Activated CD4-positive, alpha-beta T cell treated with anti-CD3 and anti-CD28 coated beads for 4 hours (primary cell): ENCODE measurements around the gene SPINK14.
A peak's percentile ranks its signal among the peaks of the same experiment; 100 is the strongest.

Experiments
- DNase-seq, 2 donors: peaks; one replicate each; pipeline ENCODE4 v3.0.0-alpha.2; 2020

Gene SPINK14

GRCh38 chr5:148168246-148168645 lies at the start of gene SPINK14:
Gene SPINK14 (plus strand): TSS chr5:148168546. CDS start chr5:148169733, 1,187 bp downstream.
- no peak for DNase-seq

GRCh38 chr5:148120317-148120716 lies 48.0 kb upstream of the SPINK14 start:
- DNase-seq: no peak

- DNase-seq: no peak
These were observed 42.7 kb upstream of the SPINK14 start for GRCh38 chr5:148125641-148126040.

GRCh38 chr5:148135091-148136048 lies 33.0 kb upstream of the SPINK14 start:
- no peak for DNase-seq

- no peak for DNase-seq
These were observed 27.5 kb upstream of the SPINK14 start for GRCh38 chr5:148140846-148141245.

- DNase-seq: no peak
These were observed 26.7 kb upstream of the SPINK14 start for GRCh38 chr5:148141645-148142044.

GRCh38 chr5:148145916-148146315 lies 22.4 kb upstream of the SPINK14 start:
- DNase-seq: no peak

GRCh38 chr5:148146487-148146886 lies 21.9 kb upstream of the SPINK14 start:
- no peak for DNase-seq

- DNase-seq: no peak
These were observed 20.9 kb upstream of the SPINK14 start for GRCh38 chr5:148147415-148147814.

- no peak for DNase-seq
These were observed 16.5 kb upstream of the SPINK14 start for GRCh38 chr5:148151872-148152271.

GRCh38 chr5:148152781-148153180 lies 15.6 kb upstream of the SPINK14 start:
- DNase-seq: no peak

- DNase-seq: no peak
These were observed 11.7 kb upstream of the SPINK14 start for GRCh38 chr5:148156609-148157008.

- DNase-seq: no peak
These were observed 6.3 kb upstream of the SPINK14 start for GRCh38 chr5:148162038-148162437.

GRCh38 chr5:148163345-148163744 lies 5.0 kb upstream of the SPINK14 start:
- no peak for DNase-seq

- no peak for DNase-seq
These were observed 1.6 kb upstream of the SPINK14 start for GRCh38 chr5:148166550-148167283.

GRCh38 chr5:148172377-148172776 lies 4.0 kb downstream of the SPINK14 start:
- DNase-seq: no peak

- no peak for DNase-seq
These were observed 8.1 kb downstream of the SPINK14 start for GRCh38 chr5:148176480-148176879.

GRCh38 chr5:148177207-148177606 lies 8.9 kb downstream of the SPINK14 start:
- DNase-seq: no peak

- peak in 1 of 2 donors; percentile 2 for DNase-seq
These were observed 11.0 kb downstream of the SPINK14 start for GRCh38 chr5:148179234-148179824.

GRCh38 chr5:148186248-148187003 lies 18.1 kb downstream of the SPINK14 start:
- no peak for DNase-seq

- no peak for DNase-seq
These were observed 22.7 kb downstream of the SPINK14 start for GRCh38 chr5:148191010-148191409.

GRCh38 chr5:148193202-148193601 lies 24.9 kb downstream of the SPINK14 start:
- no peak for DNase-seq

GRCh38 chr5:148201151-148201550 lies 32.8 kb downstream of the SPINK14 start:
- no peak for DNase-seq
